HuH-7.5 (cell line): Measurements from ENCODE around the gene C6orf62.
"Not testable (repeated sequence)": the region's sequence is repeated elsewhere in the genome, so short reads cannot be mapped to it uniquely, and the experiment has no call there.

Experiments used
- DNase-seq: peaks from one replicate; pipeline ENCODE4 v3.0.0; 2011; ENCODE audit warnings: low spot score

Gene C6orf62

GRCh38 chr6:24719125-24719971 lies at the start of gene C6orf62:
Gene C6orf62 (minus strand): TSS chr6:24719154. CDS start chr6:24718668, 486 bp downstream.
- no peak for DNase-seq

DNA sequence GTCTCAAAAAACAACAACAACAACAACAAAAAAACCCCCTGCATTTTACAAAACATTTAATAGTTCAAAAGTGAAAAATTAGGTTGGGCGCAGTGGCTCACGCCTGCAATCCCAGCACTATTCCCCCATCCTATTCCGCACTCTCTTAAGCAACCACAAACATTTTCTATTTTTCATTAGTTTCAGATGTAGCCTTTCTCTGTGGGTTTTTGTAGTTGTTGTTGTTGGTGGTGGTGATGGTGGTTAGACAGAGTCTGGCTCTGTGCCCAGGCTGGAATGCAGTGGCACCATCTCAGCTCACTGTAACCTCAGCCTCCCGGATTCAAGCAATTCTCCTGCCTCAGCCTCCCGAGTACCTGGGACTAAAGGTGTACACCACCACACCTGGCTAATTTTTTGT lies 49.4 kb upstream of the C6orf62 start:
- no peak for DNase-seq

DNA sequence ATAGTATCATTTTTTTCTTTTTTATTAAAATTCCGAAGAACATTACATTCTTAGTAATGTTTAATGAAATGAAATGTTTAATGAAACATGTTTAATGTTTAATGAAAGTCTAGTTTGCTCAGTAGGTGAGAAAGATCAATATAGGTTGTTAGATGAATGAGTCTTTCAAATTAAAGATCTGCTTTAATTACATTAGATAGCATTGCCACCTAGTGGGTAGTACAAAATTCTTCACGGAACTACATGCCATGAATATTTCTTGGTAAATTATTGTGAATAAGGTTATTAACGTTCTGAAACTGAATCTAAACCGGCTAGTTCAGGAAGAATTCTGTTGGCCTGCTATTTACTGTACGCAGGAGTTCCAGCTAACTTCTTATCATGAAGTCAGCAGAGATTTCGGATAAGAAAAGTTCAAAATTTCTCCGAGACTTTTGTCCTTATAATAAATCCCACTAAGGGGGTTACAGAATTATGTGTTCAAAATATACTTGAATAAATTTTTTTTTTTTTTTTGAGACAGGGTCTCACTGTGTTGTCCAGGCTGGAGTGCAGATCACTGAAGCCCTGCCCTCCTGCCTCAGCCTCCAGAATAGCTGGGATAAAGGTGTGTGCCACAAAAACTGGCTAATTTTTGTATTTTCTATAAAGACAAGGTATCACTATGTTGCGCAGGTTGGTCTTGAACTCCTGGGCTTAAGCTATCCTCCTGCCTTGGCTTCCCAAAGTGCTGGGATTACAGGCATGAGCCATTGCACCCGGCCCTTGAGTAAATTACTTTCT lies 47.9 kb upstream of the C6orf62 start:
- peak; percentile 11 for DNase-seq

GRCh38 chr6:24765968-24766367 lies 47.0 kb upstream of the C6orf62 start:
- DNase-seq, result not testable (repeated sequence)

- DNase-seq, result not testable (repeated sequence)
Measured at GRCh38 chr6:24764833-24765828, 46.2 kb upstream of the C6orf62 start.

GRCh38 chr6:24763578-24763977 lies 44.6 kb upstream of the C6orf62 start:
- DNase-seq, result no peak

GRCh38 chr6:24761851-24762250 lies 42.9 kb upstream of the C6orf62 start:
- DNase-seq, result no peak

DNA sequence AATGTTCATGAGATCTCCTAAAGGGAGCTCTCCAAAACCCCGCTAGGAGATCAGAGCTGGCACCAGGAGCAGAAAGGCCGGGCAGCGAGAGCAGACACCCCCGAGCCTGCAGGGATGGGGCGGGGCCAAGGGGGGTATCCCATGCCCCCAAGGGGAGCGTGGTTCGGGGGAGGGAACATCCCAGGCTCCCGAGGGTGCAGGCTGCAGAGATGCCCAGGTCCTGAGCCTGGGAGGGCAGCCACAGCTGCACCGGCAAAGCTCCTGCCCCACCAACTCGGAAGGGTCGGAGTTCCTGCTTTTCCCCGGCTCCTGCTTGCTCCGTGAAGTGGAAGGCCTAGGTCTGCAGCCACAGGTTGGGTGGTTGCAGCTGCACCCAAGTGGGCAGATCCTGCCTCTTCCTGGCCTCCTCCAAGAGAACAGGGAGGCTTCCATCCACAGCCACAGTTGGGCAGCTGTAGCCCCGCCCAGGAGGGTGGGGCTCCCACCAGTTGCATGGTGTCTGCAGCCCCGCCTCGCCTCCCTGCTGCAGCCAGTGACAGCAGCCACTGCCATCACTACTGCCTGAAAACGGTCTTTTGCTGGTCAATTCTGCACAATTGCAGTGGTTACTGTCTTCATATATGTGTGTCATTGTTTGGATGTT lies 42.4 kb upstream of the C6orf62 start:
- peak; percentile 9 for DNase-seq

GRCh38 chr6:24760210-24760609 lies 41.3 kb upstream of the C6orf62 start:
- no peak for DNase-seq

DNA sequence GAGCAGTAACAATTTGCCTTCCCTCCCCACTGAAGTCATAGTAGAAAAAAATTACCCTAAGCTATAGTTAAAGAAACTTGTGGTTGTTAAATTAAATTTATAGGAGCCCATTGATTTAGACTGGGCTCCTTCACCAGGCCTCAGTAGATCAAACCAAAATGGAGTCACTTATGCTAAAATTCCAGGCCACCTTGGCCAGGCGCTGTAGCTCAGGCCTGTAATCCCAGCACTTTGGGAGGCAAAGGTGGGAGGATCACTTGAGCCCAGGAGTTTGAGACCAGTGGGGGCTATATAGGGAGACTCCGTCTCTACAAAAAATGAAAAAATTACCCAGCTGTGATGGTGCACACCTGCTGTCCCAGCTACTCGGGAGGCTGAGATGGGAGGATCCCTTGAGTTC lies 40.8 kb upstream of the C6orf62 start:
- no peak for DNase-seq

DNA sequence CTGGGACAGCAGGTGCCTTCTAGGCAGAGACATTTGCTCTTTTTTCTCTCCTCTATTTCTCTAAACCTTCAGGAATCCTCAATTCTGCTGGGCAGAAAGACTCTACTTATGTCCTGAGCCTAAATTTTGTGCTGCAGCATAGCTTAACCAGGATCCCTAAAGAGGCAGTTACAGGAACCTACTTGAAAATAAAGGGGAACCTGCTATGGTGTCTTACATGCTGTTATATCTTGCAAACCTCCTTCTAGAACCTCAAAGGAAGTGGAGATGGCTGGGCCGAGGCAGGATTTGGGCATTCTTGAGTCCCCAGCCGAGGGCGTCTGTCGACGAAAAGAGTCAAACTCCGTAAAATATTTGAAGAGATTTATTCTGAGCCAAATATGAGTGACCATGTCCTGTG lies 38.7 kb upstream of the C6orf62 start:
- no peak for DNase-seq

DNA sequence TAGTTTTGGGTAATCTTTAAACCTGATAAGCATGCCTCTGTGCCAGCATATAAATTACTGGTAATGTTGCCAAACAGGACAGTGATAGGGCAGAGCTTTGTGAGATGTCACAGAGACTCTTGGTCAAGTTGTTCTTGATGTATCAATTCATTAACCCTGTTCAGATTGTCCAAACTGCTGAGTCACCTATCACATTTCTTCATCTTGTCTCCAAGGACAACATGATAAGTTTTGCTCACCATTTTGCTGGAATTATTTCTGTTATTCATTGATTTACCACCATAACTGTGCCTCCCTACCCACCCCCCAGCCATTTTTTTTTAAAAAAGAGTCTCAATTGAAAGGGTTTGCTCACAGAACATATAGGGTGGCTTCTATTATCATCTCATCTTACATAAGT lies 36.3 kb upstream of the C6orf62 start:
- DNase-seq, result no peak

DNA sequence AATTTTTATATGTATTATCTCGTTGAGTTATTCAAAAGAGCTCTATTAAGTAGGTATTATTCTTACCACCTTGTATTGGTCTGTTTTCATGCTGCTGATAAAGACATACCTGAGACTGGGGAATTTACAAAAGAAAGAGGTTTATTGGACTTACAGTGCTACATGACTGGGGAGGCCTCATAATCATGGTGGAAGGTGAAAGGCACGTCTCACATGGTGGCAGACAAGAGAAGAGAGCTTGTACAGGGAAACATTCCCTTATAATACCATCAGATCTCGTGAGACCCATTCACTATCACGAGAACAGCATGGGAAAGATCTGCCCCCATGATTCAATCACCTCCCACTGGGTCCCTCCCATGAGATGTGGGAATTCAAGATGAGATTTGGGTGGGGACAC lies 35.4 kb upstream of the C6orf62 start:
- DNase-seq, result not testable (repeated sequence)

GRCh38 chr6:24753545-24753944 lies 34.6 kb upstream of the C6orf62 start:
- DNase-seq, result no peak

DNA sequence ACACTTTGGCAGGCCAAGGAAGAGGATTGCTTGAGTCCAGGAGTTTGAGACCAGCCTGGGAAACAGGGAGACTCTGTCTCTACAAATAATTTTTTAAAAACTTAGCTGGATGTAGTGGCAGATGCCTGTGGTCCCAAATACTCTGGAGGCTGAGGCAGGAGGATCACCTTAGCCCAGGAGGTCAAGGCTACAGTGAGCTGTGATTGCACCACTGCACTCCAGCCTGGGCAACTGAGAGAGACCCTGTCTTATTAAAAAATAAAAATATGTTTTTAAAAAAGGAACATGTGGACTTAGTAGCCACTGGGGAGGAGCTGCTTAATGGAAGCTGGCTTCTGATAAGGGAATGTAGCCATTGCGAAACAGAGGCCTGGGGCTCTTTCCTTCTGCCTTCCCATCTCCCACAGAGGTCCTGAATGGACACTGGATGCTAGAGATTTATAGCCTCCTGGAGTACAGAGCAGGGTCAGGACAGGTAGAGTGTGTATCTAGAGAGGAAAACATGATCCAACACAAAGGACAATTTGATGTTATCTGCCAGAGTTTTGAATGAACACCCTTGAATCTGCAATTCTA lies 34.1 kb upstream of the C6orf62 start:
- no peak for DNase-seq

DNA sequence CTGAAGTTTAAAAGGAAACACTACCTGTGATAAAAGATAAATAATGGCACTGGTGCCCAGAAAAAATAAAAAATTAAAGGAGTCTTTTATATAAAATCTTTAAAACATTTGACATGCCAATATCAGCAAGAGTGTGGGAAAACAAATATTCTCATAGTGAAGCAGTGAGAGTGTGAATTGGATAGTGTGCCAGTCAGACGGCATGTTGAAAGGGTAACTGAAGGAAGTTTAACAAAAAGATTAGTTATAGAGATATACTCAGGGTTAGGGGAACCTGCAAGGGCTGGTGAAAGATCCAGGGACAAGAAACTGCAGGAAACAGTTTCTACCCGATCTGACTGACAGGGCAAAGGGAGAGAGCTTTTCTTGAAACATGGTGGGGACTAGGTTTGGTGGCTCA lies 33.5 kb upstream of the C6orf62 start:
- DNase-seq, result no peak

DNA sequence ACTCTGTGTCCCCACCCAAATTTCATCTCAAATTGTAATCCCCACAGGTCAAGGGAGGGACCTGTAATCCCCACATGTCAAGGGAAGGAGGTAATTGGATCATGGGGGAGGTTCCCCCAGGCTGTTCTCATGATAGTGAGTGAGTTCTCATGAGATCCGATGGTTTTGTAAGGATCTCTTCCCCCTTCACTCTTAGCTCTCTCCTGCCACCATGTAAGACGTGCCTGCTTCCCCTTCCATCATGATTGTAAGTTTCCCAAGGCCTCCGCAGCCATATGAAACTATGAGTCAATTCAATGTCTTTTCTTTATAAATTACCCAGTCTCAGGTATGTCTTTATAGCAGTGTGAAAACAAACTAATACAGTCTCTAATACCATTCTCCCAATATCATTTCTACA lies 31.9 kb upstream of the C6orf62 start:
- not testable (repeated sequence) for DNase-seq

GRCh38 chr6:24749297-24749696 lies 30.3 kb upstream of the C6orf62 start:
- DNase-seq, result no peak

GRCh38 chr6:24744911-24745310 lies 26.0 kb upstream of the C6orf62 start:
- no peak for DNase-seq

GRCh38 chr6:24743944-24744335 lies 25.0 kb upstream of the C6orf62 start:
- no peak for DNase-seq

GRCh38 chr6:24743265-24743943 lies 24.4 kb upstream of the C6orf62 start:
- DNase-seq, result no peak
